HG03139 (cell line): ENCODE data around the gene FAM13C.

Experiments
- ATAC-seq: cut with Tn5 transposase; IDR thresholded peaks from one replicate; pipeline ENCODE4 v1.9.1; 2021; ENCODE audit not compliant: unreplicated experiment

FAM13C gene

DNA sequence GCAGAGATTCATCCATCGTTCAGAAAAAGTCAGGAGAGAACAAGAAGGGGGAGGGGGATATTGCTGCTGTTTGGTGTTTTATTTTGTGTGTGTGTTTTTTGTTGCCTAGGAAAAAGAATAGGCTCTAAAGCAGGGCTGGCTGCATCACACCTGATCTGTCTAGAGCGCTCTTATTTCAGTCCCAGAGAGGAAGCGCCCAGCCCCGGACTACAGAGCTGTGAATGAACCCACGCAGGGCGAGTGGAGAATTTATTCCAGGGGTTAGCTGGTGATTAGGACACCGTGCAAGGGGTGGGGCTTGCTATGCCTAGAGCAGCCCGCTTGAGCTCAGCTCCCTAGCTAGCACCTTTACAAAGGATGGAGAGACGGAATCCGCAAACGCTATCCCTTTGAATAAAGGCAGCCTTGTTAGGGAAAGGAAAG is 621 bp upstream of the FAM13C start:
- ATAC-seq: no peak

GRCh38 chr10:59361663-59362143 is 646 bp downstream of the FAM13C start:
- ATAC-seq: no peak

GRCh38 chr10:59360605-59361405 is 1.5 kb downstream of the FAM13C start:
- ATAC-seq: no peak

GRCh38 chr10:59358576-59358975 is 3.8 kb downstream of the FAM13C start:
- ATAC-seq: no peak

DNA sequence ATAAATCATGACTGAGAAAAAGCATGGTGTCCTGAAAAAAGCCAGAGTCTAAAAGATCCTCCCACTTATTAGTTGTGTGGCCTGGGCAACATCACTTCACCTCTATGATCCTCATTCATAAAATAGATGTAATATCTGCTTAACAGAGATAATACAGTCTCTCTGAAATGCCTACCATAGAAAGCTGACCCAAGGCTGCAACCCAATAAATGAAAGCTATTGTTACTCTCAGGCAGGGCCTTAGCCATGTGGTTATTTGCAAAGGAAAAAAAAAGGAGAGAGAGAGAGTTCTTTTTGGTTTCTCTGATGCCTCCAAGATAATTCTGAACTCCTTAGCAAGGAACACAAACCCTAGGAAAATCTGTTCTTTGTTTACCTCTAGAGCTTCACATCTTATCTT is 7.9 kb downstream of the FAM13C start:
- ATAC-seq: no peak

- no peak for ATAC-seq
Observed at GRCh38 chr10:59350558-59350957, 11.8 kb downstream of the FAM13C start.

DNA sequence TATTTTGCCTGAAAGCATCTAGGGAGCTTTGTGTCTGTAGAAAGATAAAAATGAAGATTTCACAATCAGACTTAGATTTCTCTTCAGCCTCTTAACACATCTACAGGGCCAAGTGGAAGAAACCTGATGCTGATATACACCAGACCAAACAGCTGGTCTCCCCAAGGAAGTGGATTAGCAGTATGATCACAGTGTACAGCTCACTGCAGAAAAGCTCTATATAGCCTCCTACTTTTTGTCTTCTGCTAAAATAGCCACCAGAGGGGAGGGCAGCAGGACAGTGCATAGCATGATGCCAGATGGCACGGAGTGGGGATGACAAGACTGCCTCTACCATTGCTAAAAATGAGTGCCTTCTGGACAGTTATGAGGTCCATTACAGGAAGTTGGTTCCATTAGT is 16.0 kb downstream of the FAM13C start:
- no peak for ATAC-seq

DNA sequence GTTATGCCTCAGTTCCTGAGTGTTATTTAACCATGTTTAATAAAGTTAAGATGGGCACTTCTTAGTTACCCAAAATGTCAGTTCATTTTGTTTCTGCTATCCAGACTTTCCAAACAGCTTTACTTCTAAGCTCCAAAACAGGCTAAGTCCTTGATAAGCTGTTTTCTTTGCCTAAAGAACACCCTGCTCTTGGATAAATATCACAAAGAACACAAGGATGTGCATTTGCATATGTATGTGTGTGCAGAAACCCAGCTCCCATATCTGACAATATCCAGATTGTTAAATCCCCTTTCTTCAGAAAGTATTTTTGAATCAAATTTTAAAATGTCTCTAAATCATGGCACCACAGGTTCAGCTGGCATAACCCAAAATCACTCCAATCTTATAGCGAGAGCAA is 19.6 kb downstream of the FAM13C start:
- no peak for ATAC-seq

GRCh38 chr10:59342000-59342399 is 20.3 kb downstream of the FAM13C start:
- ATAC-seq: no peak

GRCh38 chr10:59340285-59340684 is 22.1 kb downstream of the FAM13C start:
- ATAC-seq: no peak

- no peak for ATAC-seq
Observed at GRCh38 chr10:59339351-59339750, 23.0 kb downstream of the FAM13C start.

DNA sequence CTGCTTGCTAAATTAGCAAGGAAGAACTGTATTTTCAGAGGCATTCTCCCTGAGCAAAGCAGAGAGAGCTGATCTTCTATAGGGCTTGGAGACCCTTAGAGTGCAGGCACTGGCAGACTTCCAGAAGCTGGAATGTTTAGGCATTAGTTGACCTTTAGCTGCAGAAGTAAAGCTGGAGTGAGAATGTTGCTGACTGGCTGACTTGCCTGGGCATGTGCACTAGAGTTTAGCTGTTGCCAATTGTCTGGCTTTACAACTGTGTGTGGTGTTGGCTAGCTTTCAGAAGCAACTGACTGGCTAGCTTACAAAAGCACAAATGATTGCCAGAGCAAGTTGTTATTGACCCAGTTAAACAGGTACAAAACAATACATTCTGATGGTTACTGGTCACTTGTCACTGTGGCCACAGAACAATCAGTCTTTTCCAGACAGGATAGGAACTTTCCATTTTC is 25.1 kb downstream of the FAM13C start:
- no peak for ATAC-seq

- no peak for ATAC-seq
Observed at GRCh38 chr10:59336632-59337031, 25.7 kb downstream of the FAM13C start.

GRCh38 chr10:59335497-59335896 is 26.9 kb downstream of the FAM13C start:
- no peak for ATAC-seq

GRCh38 chr10:59333701-59334100 is 28.6 kb downstream of the FAM13C start:
- no peak for ATAC-seq

- no peak for ATAC-seq
Observed at GRCh38 chr10:59332581-59332980, 29.8 kb downstream of the FAM13C start.

- no peak for ATAC-seq
Observed at GRCh38 chr10:59331661-59332060, 30.7 kb downstream of the FAM13C start.

DNA sequence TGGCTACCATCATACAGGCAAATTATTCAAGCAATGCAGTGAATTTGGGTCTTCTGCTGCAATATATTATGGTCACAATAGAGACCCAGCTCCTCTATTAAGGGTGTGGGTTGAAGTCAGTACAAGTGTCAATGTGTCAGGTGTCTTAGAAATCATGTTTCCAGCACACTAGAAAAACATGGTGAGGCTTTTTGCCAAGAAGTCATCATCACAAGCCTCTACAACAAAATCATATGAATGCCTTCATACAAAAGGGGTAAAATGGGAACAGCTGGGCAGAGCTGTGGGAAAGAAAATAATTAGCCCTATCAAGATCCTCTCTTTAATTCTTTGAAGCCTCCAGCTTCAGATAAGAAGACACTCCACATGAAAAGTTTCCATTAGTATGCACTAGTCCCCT is 37.2 kb downstream of the FAM13C start:
- ATAC-seq: no peak

DNA sequence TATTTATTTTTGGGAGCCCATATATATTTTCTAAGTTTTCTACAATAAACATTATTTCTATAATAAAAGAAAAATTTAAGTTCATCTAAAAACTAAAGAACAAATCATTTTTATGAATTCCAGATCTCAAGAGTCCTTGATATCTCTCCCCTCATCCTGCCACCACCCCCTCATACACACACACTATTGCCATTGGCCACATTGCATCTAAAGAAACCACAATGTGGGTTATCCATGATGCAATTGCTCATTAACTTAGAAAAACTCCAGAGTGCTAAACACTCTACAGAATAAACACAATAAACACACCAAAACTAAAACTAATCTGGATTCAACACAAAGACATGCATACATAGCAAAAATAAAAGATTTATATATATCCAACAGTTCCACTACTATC is 37.8 kb downstream of the FAM13C start:
- ATAC-seq: no peak

DNA sequence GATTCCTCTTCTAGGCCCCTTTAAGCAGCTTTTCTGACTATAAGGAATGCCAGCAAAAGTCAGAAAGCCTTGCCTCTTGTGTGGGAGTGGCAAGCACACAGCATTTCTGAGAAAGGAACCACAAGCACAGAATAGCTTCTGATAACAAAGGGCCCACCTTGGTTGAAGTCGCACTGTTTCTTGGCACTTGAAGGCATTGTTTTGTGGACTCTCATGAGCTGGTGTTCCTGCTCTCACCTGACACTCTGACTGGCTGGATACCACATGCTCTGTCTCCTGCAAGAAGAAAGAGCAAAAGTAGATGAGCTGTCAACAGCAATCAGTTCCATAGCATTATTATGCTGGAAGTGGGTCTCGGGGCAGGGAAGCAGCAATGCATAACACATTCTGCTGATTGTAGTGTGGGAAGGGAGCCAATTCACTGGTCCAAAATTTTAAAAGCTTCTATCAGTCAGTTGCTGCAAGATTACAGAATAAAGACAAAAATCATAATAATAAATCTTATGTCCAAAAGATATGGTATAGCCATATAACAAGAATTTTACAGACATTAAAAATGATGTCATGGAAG is 38.4 kb downstream of the FAM13C start:
- no peak for ATAC-seq

DNA sequence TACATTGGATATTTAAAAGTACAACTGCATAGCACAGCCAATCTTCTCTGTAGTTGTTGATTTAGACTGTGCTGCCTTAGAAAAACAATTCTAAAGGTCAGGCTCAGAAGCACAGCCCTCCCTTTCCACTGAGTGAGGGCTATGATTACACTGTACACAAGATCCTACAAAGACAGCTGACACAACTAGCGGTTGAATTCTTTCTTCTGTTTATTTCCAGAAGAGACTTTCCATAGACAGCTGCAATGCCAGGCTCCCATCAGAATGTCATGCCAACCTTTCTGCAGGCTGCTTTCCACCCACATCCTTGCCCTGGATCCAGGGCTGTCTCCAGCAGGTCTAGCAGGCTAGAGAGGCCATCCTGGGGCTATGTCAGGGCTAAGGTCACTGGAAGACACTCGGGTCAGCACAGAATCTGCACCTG is 39.3 kb downstream of the FAM13C start:
- ATAC-seq: no peak

GRCh38 chr10:59322131-59322530 is 40.2 kb downstream of the FAM13C start:
- ATAC-seq: no peak
